Stimulated activated CD8-positive, alpha-beta memory T cell treated with anti-CD3 and anti-CD28 coated beads, Interleukin-4, amount 100 ng/mL, for 48 hours (primary cell): ENCODE measurements around the gene DBH.
"Not testable (repeated sequence)": the region's sequence is repeated elsewhere in the genome, so short reads cannot be mapped to it uniquely, and the experiment has no call there.

Experiments
- DNase-seq: peaks from one replicate; pipeline ENCODE4 v3.0.0-alpha.2; 2020

DBH gene

GRCh38 chr9:133670466-133670865 is 34.3 kb downstream of the DBH start:
- no peak for DNase-seq

- DNase-seq, result no peak
These were observed 35.2 kb downstream of the DBH start for GRCh38 chr9:133671371-133671770.

- DNase-seq, result no peak
These were observed 36.5 kb downstream of the DBH start for GRCh38 chr9:133672503-133673257.

- no peak for DNase-seq
These were observed 37.1 kb downstream of the DBH start for GRCh38 chr9:133673258-133673655.

- DNase-seq, result no peak
These were observed 37.9 kb downstream of the DBH start for GRCh38 chr9:133674091-133674490.

GRCh38 chr9:133675796-133676195 is 39.6 kb downstream of the DBH start:
- not testable (repeated sequence) for DNase-seq

- DNase-seq, result no peak
These were observed 40.3 kb downstream of the DBH start for GRCh38 chr9:133676450-133676849.

- DNase-seq, result peak; percentile 55
These were observed 41.2 kb downstream of the DBH start for GRCh38 chr9:133677126-133678010.

GRCh38 chr9:133679056-133679455 is 42.9 kb downstream of the DBH start:
- DNase-seq, result no peak

GRCh38 chr9:133679466-133680061 is 43.4 kb downstream of the DBH start:
- DNase-seq, result no peak

GRCh38 chr9:133680250-133680975 is 44.2 kb downstream of the DBH start:
- DNase-seq, result no peak

- DNase-seq, result no peak
These were observed 45.0 kb downstream of the DBH start for GRCh38 chr9:133680976-133681657.

- DNase-seq, result no peak
These were observed 45.6 kb downstream of the DBH start for GRCh38 chr9:133681658-133682306.

GRCh38 chr9:133682818-133683585 is 46.8 kb downstream of the DBH start:
- no peak for DNase-seq

GRCh38 chr9:133683586-133684120 is 47.5 kb downstream of the DBH start:
- peak; percentile 73 for DNase-seq

GRCh38 chr9:133684121-133684935 is 48.2 kb downstream of the DBH start:
- DNase-seq, result no peak

GRCh38 chr9:133684936-133685361 is 48.8 kb downstream of the DBH start:
- no peak for DNase-seq

- DNase-seq, result no peak
These were observed 49.8 kb downstream of the DBH start for GRCh38 chr9:133685653-133686609.
